OCI-LY3 (cell line): Measurements from ENCODE around the gene TK1.
A peak's percentile ranks its signal among the peaks of the same experiment; 100 is the strongest.

Experiments
- H2AFZ ChIP-seq: fragments of 200-600, 300-600 bp; shearing (Covaris generic); 2 replicates; pipeline ENCODE4 v1.6.0; 2014; ENCODE audit warnings: antibody characterized with exemption, low read depth, low read length
- H3K27ac ChIP-seq: fragments of 200-600, 300-600 bp; sonication (generic); 2 replicates; pipeline ENCODE4 v1.5.1; 2014; ENCODE audit warnings: mild to moderate bottlenecking, low read length, moderate library complexity, mixed read lengths
- H3K27me3 ChIP-seq: fragments of 200-600, 300-600 bp; sonication (generic); 2 replicates; pipeline ENCODE4 v1.6.1; 2014; ENCODE audit warnings: low read depth, low read length, mixed read lengths
- H3K36me3 ChIP-seq: fragments of 200-600, 300-600 bp; sonication (generic); replicated peaks from 2 replicates; pipeline ENCODE3; 2014; ENCODE audit warnings: low read depth, low read length, mixed read lengths
- H3K4me1 ChIP-seq: fragments of 300-600, 200-600 bp; sonication (generic); 2 replicates; pipeline ENCODE4 v1.6.1; 2014; ENCODE audit warnings: low read length, mixed read lengths
- H3K4me2 ChIP-seq: fragments of 200-600, 300-600 bp; sonication (generic); 2 replicates; pipeline ENCODE4 v1.6.1; 2014; ENCODE audit warnings: low read length, mixed read lengths
- H3K4me3 ChIP-seq: fragments of 300-600, 200-600 bp; sonication (generic); 2 replicates; pipeline ENCODE4 v1.5.1; 2014; ENCODE audit warnings: antibody characterized with exemption, mild to moderate bottlenecking, low read length, moderate library complexity
- H3K79me2 ChIP-seq: fragments of 300-600, 200-600 bp; shearing (Covaris generic); 2 replicates; pipeline ENCODE4 v1.6.1; 2014; ENCODE audit warnings: mild to moderate bottlenecking, low read length, mixed read lengths
- H3K9ac ChIP-seq: fragments of 300-600, 200-600 bp; shearing (Covaris generic); 2 replicates; pipeline ENCODE4 v1.6.0; 2014; ENCODE audit warnings: mild to moderate bottlenecking, low read length, moderate library complexity
- H3K9me3 ChIP-seq: fragments of 200-600, 300-600 bp; shearing (Covaris generic); 2 replicates; pipeline ENCODE4 v1.6.1; 2014; ENCODE audit warnings: low read length, mixed read lengths; ENCODE audit not compliant: insufficient read depth
- H4K20me1 ChIP-seq: fragments of 200-600, 300-600 bp; sonication (generic); 2 replicates; pipeline ENCODE4 v1.6.1; 2016; ENCODE audit warnings: low read length, mixed read lengths; ENCODE audit not compliant: insufficient read depth
- EZH2phosphoT487 ChIP-seq: fragments of 200-600 bp; shearing (Covaris generic); IDR thresholded peaks from 2 replicates; pipeline ENCODE4 v1.6.1; 2018; ENCODE audit warnings: antibody characterized with exemption, mixed run types, low read depth
- TF ChIP-seq, protein P1 (sequence below): fragments of 200-600, 300-600 bp; sonication (generic); IDR thresholded peaks from 2 replicates; pipeline ENCODE4 v1.5.1; 2014; ENCODE audit warnings: antibody characterized with exemption, low read length, low read depth

TK1 gene

DNA sequence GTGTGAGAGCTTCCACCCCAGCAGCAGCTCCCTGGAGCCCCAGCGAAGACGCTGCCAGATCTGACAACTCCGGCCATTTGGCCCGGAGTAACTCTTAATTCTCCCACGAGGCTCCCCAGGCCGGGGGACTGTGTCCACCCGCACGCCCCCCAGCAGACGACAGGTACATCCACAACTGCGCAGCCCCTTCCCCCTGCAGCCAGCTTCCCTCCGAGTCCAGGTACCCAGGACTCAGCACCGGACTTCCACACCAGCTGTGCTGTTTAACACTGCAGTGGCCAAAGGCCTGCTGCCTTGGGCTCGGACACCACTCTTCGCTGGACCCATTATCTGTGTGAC lies 11.2 kb downstream of the TK1 start:
- Histone ChIP-seq H3K36me3 (peaks cover 69% of the 10 kb centered on the region), H2AFZ (no peak overlapping the region), H3K27ac (peak overlapping the region; percentile 96), H3K27me3 (no peaks in the 10 kb centered on the region), H3K9me3 (no peaks in the 10 kb centered on the region), H3K4me2 (no peak overlapping the region), H3K79me2 (peaks cover 26% of the 10 kb centered on the region), H3K4me3 (no peak overlapping the region), H4K20me1 (peaks cover 10% of the 10 kb centered on the region; the same call in 1 of the 2 replicates), H3K9ac (no peak overlapping the region), H3K4me1 (peaks cover 66% of the 10 kb centered on the region)
- TF ChIP-seq EZH2phosphoT487, result no peak
- TF ChIP-seq, protein P1, sequence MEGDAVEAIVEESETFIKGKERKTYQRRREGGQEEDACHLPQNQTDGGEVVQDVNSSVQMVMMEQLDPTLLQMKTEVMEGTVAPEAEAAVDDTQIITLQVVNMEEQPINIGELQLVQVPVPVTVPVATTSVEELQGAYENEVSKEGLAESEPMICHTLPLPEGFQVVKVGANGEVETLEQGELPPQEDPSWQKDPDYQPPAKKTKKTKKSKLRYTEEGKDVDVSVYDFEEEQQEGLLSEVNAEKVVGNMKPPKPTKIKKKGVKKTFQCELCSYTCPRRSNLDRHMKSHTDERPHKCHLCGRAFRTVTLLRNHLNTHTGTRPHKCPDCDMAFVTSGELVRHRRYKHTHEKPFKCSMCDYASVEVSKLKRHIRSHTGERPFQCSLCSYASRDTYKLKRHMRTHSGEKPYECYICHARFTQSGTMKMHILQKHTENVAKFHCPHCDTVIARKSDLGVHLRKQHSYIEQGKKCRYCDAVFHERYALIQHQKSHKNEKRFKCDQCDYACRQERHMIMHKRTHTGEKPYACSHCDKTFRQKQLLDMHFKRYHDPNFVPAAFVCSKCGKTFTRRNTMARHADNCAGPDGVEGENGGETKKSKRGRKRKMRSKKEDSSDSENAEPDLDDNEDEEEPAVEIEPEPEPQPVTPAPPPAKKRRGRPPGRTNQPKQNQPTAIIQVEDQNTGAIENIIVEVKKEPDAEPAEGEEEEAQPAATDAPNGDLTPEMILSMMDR, result no peak

DNA sequence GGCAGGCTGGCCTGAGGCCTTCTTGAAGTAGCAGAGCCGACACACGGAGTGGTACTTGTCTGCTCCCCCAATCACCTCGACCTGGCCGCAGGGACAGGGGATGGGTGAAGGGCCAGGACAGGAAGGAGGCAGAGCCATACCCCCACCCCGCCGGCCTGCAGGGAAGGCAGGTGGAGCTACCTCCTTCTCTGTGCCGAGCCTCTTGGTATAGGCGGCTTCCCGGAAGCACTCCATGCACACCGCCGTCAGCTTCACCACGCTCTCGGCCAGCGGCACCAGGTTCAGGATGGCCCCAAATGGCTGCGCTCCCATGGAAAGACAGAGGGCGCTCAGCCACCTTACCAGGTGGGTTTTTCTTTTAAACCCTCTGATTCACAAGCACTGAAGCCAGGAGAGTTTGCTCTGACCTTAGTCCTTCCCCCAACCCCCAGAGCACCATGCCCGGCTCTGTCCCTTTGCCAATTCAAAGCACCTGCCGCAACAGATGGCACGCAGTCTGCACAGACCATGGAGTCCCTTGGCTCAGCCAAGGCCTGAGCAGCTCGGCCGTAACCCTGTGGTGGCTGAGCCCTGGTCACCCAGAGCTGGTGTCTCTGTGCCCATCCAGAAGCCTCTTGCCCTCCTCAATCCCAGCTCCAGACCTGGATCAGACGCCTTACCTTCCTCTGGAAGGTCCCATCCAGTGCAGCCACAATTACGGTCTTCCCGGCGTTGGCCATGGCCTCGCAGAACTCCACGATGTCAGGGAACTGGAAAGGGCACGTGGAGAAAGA lies 11.8 kb downstream of the TK1 start:
- peak overlapping the region; percentile 99 for H3K4me2 ChIP-seq

DNA sequence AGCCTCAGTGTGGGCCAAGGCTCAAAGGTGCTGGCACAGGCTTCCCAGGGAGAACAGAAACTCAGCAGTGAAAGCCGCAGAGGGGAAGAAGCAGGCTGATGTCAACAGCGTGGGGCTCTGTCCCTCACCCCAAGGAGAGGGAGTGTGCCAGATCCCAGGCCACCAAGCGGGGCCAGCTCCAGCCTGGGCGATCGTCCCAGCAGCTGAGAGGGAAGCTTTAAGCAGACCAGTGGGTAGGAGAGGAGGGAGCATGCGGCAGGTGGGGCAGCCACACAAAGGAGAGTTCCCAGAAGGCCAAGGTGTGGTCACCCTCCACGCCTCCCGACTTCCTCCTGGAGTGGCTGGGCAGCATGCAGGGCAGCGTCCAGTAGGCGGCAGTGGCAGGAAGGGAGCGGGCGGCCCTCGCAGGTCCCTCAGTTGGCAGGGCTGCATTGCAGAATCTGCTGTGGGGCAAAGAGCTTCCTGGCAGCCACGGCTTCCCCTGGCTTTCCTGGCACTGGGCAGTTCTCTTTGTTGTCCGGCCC lies 12.4 kb downstream of the TK1 start:
- Histone ChIP-seq H2AFZ (no peak overlapping the region), H3K4me2 (peak overlapping the region; percentile 99), H3K4me1 (peaks cover 75% of the 10 kb centered on the region), H3K36me3 (peaks cover 73% of the 10 kb centered on the region), H4K20me1 (peaks cover 21% of the 10 kb centered on the region; the same call in 1 of the 2 replicates), H3K4me3 (peak overlapping the region; percentile 6), H3K9me3 (no peaks in the 10 kb centered on the region), H3K9ac (peak overlapping the region; percentile 65), H3K27ac (peak overlapping the region; percentile 96), H3K79me2 (peaks cover 38% of the 10 kb centered on the region), H3K27me3 (no peaks in the 10 kb centered on the region)
- TF ChIP-seq, protein P1, result peak; percentile 7; the same call in 1 of the 2 replicates
- no peak for TF ChIP-seq EZH2phosphoT487

More for the DNA sequence above, 11.8 kb downstream of the TK1 start:
- H3K27me3 ChIP-seq, result no peaks in the 10 kb centered on the region
- H3K4me3 ChIP-seq, result peak overlapping the region; percentile 6; the same call in 1 of the 2 replicates
- peaks cover 32% of the 10 kb centered on the region for H3K79me2 ChIP-seq
- H3K27ac ChIP-seq, result peak overlapping the region; percentile 96
- peaks cover 14% of the 10 kb centered on the region; the same call in 1 of the 2 replicates for H4K20me1 ChIP-seq
- H3K9ac ChIP-seq, result peak overlapping the region; percentile 65
- peaks cover 70% of the 10 kb centered on the region for H3K36me3 ChIP-seq
- H2AFZ ChIP-seq, result no peak overlapping the region
- H3K9me3 ChIP-seq, result no peaks in the 10 kb centered on the region
- peaks cover 72% of the 10 kb centered on the region for H3K4me1 ChIP-seq
- TF ChIP-seq EZH2phosphoT487, result no peak
- TF ChIP-seq, protein P1, result peak; percentile 42

DNA sequence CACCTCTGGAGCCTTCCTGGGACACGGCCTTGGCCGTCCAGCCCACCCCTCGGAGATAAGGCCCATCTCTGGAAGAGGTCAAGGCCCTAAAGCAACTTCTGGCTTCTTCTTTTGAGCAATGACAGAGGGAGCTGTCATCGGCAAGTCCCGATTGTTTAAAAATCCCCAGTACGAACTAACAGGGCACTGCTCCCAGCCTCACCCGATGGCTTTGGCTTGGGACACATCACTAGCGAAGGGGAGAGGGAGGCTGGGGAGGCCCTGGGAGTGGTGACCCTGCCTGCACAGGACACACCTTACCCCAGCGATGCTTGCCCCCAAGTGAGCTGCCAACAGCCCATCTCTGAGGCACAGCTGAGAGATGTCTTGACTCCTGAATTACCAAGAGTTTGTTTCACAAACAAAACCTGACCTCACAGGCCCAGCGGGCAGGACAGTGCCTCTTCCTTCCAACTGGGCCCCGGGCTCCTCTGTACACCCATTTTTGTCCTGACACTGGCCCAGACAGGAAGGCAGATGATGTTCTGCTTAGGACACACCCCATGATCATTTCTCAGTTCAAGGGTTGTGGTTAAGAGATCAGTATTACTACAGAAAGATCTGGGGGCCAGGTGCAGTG lies 13.6 kb downstream of the TK1 start:
- peaks cover 22% of the 10 kb centered on the region; the same call in 1 of the 2 replicates for H4K20me1 ChIP-seq
- H3K79me2 ChIP-seq, result peaks cover 50% of the 10 kb centered on the region
- peaks cover 75% of the 10 kb centered on the region for H3K4me1 ChIP-seq
- peak overlapping the region; percentile 99 for H3K4me2 ChIP-seq
- peaks cover 65% of the 10 kb centered on the region for H3K36me3 ChIP-seq
- H3K27me3 ChIP-seq, result no peaks in the 10 kb centered on the region
- no peaks in the 10 kb centered on the region for H3K9me3 ChIP-seq
- H3K9ac ChIP-seq, result peak overlapping the region; percentile 65
- H3K4me3 ChIP-seq, result peak overlapping the region; percentile 99
- peak overlapping the region; percentile 96 for H3K27ac ChIP-seq
- no peak overlapping the region for H2AFZ ChIP-seq
- TF ChIP-seq, protein P1, result no peak
- no peak for TF ChIP-seq EZH2phosphoT487
